Testis (tissue), 3 donors: Measurements from ENCODE around the gene CTCF. TPM values are rescaled to one million over a fixed set of nuclear protein-coding genes. Genes with fewer than 3 reads are reported as not detected.

Experiments used
- DNase-seq: peaks from one replicate; pipeline ENCODE4 v3.0.0-alpha.2; 2019
- H3K27ac ChIP-seq, 2 donors: fragments of 200-600 bp; sonication (generic); one replicate each; pipeline ENCODE4 v1.5.1; 2019
- H3K27me3 ChIP-seq: fragments of 200-600 bp; sonication (generic); one replicate; pipeline ENCODE4 v1.5.1; 2019
- H3K36me3 ChIP-seq: fragments of 200-600 bp; sonication (generic); one replicate; pipeline ENCODE4 v1.5.1; 2017; ENCODE audit warnings: low read depth; ENCODE audit errors: missing control alignments
- H3K4me1 ChIP-seq: fragments of 200-600 bp; sonication (generic); one replicate; pipeline ENCODE4 v1.5.1; 2019
- H3K4me3 ChIP-seq, 2 donors: fragments of 200-600 bp; sonication (generic); one replicate each; pipeline ENCODE4 v1.5.1; 2017 to 2019
- H3K9me3 ChIP-seq: fragments of 200-600 bp; sonication (generic); one replicate; pipeline ENCODE4 v1.5.1; 2017
- CTCF ChIP-seq, 3 experiments: fragments of 450-650 bp in 2 of 3; fragments of 200-600 bp in 1 of 3; sonication (generic) in 1 of 3; IDR thresholded peaks; one replicate each; pipeline ENCODE4 v1.5.1; 2016 to 2019; ENCODE audit warnings: antibody characterized with exemption in 3 of 3, mild to moderate bottlenecking in 2 of 3, moderate library complexity in 1 of 3
- POLR2A ChIP-seq: fragments of 450-650 bp; IDR thresholded peaks from one replicate; pipeline ENCODE4 v1.6.1; 2017; ENCODE audit warnings: antibody characterized with exemption, mild to moderate bottlenecking, moderate library complexity
- WGBS, 2 donors: methylation state at CpG; one replicate each; pipeline ENCODE4 v1.1.5; 2018; 5-methylcytosine and 5-hydroxymethylcytosine counted together
- intact Hi-C: fragments of 100-400 bp; cut with DNase I; formaldehyde crosslinking; loops from one replicate; pipeline ENCODE4 v1.15.1; 2023; ENCODE audit warnings: low total_unique reads
- polyA plus RNA-seq: library from polyadenylated mRNA; stranded (reverse); fragments of 350-450 nt; fragmentation: Illumina TruSeq; extraction: RNeasy Lipid Tissue Mini Kit (QIAGEN cat#74804); gene quantifications from one replicate; pipeline ENCODE4 v1.2.3, GENCODE V29; 2014; ENCODE audit warnings: low read depth, low replicate concordance; ENCODE audit not compliant: insufficient read depth
- total RNA-seq, 2 donors: library from RNA; depleted of rRNA; stranded (reverse); fragments of >200 nt; gene quantifications; one replicate each; pipeline ENCODE4 v1.2.3, GENCODE V29; 2016

CTCF gene
- total and polyA plus RNA-seq, 3 donors from 2014 or later, result 25.9 to 47.0 (median 45.5) TPM

DNA sequence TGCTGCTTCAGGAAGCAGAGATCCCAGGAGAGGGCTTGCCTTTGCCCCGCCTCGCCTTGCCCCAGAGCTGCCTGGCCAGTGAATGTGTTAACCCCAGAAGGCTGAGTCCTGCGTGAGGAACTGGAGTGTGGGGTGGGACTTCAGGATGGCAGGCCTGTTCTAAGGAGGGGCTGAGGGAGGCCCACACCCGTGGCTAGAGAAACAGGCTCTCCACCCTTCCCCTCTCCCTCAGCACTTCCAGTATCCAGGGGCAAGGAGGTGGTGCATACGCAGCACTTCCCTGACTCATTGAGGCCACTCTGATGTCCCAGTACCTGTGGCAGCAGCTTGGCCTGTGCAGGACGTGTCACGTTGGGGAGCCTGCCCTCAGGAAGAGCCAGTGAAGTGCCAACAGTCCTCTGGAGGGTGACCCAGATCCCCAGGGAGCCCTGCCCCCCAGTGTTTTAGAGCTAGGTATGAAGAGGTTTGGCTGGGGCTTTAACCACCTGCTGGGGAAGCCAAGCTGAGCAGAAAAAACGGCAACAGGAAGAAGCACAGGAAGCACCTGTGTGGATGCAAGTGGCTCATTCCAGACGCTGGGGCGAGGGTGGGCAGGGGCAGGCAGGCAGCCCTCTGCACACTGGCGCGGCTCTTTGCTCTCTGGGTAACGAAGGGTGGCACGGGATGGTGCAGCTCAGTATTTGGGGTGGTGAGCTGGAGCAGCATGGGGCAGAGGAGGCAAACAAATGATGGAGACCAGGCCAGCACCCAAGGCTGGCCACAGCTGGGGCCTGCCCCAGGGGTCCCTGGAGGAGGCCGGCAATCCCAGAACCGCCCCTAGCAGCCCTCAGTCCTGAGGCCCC lies 14.7 kb upstream of the CTCF start:
- Histone ChIP-seq H3K9me3 (no peaks in the 10 kb centered on the region), H3K27ac (no peak overlapping the region), H3K4me3 (no peak overlapping the region), H3K36me3 (no peaks in the 10 kb centered on the region), H3K27me3 (no peaks in the 10 kb centered on the region), H3K4me1 (peaks cover 15% of the 10 kb centered on the region)
- WGBS, 2 donors, result 63% methylated on average over 7 to 16 of the region's 16 CpGs
- intact Hi-C loops, result loop anchor here (10.0 kb wide), 1 partner anchor 97 kb away; the partner anchor contains the start of gene CARMIL2
- TF ChIP-seq POLR2A (no peak), CTCF (IDR thresholded peaks at IDR 0.05) (no peak)
- DNase-seq, result no peak

DNA sequence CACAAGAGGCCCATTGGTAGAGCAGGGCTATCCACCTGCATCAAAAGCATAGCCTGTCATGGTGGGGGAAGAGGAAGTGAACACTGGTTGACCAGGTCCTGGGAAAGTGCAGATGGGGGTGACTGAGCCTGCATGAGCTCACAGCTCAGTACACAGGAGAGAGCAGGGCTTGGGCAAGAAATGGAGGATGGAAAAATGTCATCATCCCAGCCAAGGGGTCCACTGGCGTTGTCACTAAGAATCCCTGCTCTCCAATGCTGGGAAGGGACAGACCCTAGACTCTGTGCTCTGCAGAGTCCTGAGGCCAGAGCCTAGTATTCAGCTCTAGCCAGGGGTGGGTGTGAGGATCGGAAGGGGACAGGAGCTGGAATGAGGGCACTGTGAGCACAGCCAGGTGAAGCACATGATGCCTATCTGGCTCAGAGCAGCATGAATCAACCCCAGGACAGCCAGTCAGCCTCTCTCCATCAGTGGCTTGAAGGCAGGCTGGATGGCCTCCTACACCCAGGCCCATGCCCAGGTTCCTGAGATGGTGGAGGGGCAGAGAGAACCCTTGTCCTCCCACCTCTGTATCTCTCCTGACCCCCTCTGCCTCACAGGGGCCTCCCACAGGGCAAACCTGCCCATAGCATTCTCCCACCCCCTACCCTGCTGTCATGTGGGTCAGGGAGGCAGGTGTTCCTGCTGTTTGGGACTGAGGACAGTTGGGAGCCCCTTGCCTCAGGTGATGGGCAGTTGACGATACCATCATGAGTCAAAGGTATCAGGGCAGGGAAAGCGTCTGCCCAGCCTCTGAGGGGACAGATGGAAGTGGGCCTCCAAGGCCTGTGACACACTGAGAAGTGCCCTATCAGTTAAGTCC lies 13.8 kb upstream of the CTCF start:
- Histone ChIP-seq H3K27me3 (no peaks in the 10 kb centered on the region), H3K4me3 (no peak overlapping the region), H3K36me3 (no peaks in the 10 kb centered on the region), H3K4me1 (peaks cover 19% of the 10 kb centered on the region), H3K27ac (no peak overlapping the region), H3K9me3 (no peaks in the 10 kb centered on the region)
- intact Hi-C loops, result loop anchor here (10.0 kb wide), 1 partner anchor 96 kb away; the partner anchor contains the start of gene CARMIL2
- no peak for TF ChIP-seq POLR2A
- TF ChIP-seq CTCF (IDR thresholded peaks at IDR 0.05), result no peak
- DNase-seq, result no peak
- 78 to 91% methylated on average over 4 of the region's 4 CpGs for WGBS, 2 donors

DNA sequence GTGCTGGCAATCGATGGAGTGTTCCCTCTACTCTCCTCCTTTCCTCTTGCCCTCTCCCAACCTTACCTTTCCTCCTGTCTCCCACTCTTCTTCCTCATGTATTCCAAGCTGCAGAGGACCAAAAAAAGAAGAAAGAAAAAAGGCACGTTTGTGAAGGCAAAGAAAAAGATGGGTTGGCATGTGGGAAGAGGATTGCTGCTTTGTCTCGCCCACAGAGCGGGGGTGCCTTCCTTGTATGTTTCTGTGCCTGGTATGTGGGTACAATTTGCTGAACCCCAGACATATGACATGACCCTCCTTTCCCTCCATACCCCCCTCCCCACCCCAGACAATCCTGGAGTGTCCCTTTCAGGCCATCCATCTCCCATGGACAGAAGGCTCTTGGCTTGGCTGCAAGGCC lies 13.1 kb upstream of the CTCF start:
- H3K4me1 ChIP-seq, result peaks cover 19% of the 10 kb centered on the region
- intact Hi-C loops, result loop anchor here (10.0 kb wide), 1 partner anchor 96 kb away; the partner anchor contains the start of gene CARMIL2
- no peaks in the 10 kb centered on the region for H3K27me3 ChIP-seq
- no peaks in the 10 kb centered on the region for H3K36me3 ChIP-seq
- H3K27ac ChIP-seq, result no peak overlapping the region
- H3K4me3 ChIP-seq, result no peak overlapping the region
- WGBS, 2 donors, result 82 to 85% methylated on average over 4 of the region's 4 CpGs
- no peaks in the 10 kb centered on the region for H3K9me3 ChIP-seq
- TF ChIP-seq POLR2A (no peak), CTCF (IDR thresholded peaks at IDR 0.05) (no peak)
- DNase-seq, result no peak

- intact Hi-C loops, result loop anchor here (10.0 kb wide), 1 partner anchor 95 kb away; the partner anchor contains the start of gene CARMIL2
- 83 to 86% methylated on average over 1 of the region's 1 CpG for WGBS, 2 donors
- Histone ChIP-seq H3K4me3 (no peak overlapping the region), H3K27me3 (no peaks in the 10 kb centered on the region), H3K9me3 (no peaks in the 10 kb centered on the region), H3K4me1 (peaks cover 19% of the 10 kb centered on the region), H3K27ac (no peak overlapping the region), H3K36me3 (no peaks in the 10 kb centered on the region)
- DNase-seq, result no peak
- TF ChIP-seq POLR2A (no peak), CTCF (IDR thresholded peaks at IDR 0.05) (no peak)
These were observed 12.4 kb upstream of the CTCF start for GRCh38 chr16:67549936-67550335.
